ENCODE measurements around the gene ACSS1.

ACSS1 gene

DNA sequence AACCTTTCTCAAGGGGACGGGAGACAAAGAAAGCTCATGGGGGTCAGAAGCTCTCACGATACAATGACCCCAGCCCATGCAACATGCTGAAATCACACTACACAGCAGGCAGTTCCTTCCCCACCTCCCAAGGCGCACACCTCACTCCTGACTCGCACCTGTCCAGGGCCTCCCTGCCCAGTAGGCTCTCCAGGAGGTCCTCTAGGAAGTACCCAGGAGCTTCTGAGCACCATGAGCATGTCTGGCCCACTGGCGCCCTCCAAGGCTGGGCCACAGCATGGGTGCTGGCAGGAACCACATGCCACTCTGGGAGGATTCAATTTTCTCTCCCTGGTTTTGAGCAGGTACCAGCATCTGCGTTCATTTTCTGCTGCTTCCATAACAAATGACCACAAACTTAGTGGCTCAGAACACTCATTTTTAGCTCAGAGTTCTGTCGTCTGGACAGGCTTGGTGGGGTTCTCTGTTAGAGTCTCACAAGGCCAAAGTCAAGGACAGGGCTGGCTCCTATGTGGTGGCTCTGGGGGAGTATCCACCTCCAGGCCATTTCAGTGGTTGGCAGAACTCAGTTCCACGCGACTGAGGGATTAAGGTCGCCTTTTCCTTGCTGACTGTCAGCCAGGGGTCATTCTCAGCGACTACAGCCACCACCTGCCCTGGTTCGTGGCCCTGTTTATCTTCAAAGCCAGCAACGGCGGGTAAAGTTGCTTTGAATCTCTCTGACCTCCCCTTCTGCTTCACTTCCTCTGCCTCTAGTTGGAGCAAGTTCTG is 32.7 kb downstream of the ACSS1 start:
- TF ChIP-seq, protein P1, sequence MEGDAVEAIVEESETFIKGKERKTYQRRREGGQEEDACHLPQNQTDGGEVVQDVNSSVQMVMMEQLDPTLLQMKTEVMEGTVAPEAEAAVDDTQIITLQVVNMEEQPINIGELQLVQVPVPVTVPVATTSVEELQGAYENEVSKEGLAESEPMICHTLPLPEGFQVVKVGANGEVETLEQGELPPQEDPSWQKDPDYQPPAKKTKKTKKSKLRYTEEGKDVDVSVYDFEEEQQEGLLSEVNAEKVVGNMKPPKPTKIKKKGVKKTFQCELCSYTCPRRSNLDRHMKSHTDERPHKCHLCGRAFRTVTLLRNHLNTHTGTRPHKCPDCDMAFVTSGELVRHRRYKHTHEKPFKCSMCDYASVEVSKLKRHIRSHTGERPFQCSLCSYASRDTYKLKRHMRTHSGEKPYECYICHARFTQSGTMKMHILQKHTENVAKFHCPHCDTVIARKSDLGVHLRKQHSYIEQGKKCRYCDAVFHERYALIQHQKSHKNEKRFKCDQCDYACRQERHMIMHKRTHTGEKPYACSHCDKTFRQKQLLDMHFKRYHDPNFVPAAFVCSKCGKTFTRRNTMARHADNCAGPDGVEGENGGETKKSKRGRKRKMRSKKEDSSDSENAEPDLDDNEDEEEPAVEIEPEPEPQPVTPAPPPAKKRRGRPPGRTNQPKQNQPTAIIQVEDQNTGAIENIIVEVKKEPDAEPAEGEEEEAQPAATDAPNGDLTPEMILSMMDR (IDR thresholded peaks at IDR 0.05) = no peak

DNA sequence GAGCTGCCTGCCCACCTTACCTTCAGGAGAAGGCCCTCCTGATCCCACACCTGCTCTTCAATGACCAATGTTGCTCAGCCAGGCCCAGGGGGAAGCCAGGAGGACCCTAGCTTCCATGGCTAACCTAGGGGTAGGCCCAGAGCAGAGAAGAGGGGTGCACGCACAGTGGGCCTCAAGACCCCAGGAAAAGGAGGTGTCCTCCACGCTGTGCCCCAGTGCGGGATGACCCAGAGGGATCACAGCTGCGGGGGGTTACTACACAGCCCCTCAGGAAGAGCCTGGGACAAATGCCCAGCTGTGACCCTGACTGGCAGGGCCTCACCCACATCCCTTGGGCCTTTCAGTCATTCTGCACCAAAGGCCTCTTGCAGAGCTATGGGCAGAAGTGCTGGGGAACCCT is 33.8 kb downstream of the ACSS1 start:
- TF ChIP-seq, protein P1 (IDR thresholded peaks at IDR 0.05) = no peak

DNA sequence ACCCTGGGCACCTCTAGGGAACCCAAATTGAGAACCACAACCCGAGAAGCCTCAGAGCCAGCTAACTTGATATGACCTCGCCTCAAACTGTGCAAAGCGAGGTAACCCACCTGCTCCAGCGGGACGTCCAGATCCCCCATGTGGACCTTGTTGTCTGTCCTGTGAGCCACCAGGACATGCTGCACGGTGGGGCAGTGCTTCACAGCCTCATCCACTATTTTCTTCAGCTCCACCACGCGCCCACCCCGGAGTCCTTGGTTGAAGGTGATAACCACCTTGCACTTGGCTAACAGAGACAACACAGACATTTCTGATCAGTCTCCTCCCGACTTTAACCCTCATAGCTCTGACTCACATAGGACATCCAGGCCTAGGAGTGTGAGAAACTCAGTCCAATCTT is 34.6 kb downstream of the ACSS1 start:
- TF ChIP-seq, protein P1 (IDR thresholded peaks at IDR 0.05) = no peak

DNA sequence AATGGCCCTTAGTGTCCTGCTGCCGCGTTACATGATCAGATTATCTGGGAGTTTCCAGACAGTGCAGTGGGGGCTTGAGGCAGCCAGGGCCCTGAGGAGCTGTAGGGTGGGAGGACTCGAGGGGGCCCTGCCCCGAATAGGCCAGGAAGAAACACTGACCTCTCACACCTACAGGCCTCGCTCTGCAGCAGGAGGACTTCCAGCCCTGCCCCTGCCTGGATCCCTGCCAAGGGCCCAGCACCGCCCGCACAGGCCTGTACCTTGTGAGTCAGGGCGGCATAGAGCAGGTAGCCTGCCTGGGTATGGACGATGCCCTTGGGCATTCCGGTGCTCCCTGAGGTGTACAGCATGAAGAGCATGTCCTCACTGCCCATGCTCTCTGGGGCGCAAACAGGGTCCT is 35.3 kb downstream of the ACSS1 start:
- TF ChIP-seq, protein P1 (IDR thresholded peaks at IDR 0.05) = no peak

DNA sequence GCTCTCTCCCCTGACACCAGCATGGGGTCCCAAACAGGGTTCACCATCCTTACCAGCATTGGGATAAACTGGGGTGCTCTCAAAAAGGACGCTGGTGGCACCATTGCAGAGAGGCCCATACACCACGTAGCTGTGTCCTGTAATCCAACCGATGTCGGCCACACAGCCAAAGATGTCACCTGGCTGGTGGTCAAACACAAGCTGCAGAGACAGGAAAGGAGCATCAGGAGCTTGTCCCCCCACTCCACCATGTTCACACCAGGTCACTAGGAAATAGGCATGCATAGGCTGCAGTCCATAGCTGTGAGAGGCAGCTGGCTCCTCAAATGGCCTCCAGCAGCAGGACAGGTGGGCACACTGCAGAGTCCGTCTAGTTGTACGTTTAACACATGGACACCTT is 36.6 kb downstream of the ACSS1 start:
- TF ChIP-seq, protein P1 (IDR thresholded peaks at IDR 0.05) = no peak

DNA sequence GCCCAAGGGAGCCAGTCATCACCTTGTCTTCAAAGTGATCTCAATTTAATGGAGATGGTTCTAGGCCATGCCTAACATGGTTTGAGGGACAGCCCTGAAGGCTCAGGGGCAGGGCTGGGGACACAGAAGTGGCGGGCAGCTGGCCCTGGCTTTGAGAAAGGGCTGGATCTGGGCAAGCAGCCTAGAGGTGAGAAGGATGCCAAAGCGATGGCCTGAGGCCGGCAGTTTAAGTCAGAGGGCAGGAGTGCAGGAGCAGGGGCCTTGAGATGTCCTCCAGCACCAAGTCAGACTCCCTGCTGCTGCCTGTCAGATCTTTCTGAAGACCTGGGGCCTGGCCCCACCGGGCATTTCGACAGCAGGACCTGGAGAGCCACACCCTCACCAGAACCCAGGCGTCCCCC is 37.0 kb downstream of the ACSS1 start:
- TF ChIP-seq, protein P1 (IDR thresholded peaks at IDR 0.05) = no peak

DNA sequence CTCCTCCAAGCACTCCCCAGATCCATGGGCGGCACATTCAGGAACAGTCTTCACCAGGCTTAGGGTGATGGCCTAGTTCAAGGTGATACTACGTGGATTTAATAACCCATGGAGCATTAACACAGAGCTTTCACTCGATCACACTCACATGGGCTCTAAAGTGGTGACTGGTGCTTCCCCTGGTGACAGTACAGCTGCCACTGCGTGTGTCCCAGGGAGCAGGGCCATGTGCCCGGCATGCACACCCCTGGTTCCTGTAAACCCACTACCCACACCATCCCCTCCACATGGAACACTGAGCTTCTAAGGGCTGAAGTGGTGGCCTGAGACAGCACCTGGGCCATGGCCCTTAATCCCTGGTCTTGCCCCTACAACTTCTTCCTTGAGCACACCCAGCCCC is 37.6 kb downstream of the ACSS1 start:
- TF ChIP-seq, protein P1 (IDR thresholded peaks at IDR 0.05) = no peak
